Large intestine (tissue), 1 donor: ENCODE results near the gene CTTNBP2NL. TPM values are rescaled to one million over a fixed set of nuclear protein-coding genes. Genes with fewer than 3 reads are reported as not detected.

ENCODE experiments used
- polyA plus RNA-seq: library from polyadenylated mRNA; unstranded; fragments of 120-200 nt; gene quantifications from one replicate; pipeline ENCODE4 v1.2.1, GENCODE V29; 2013

CTTNBP2NL gene
- polyA plus RNA-seq, 1 donor, result 21.6 TPM

Other genes starting within 250 kb of the CTTNBP2NL start
- gene WNT2B, start 112.8 kb downstream of the CTTNBP2NL start, polyA plus RNA-seq, result 7.5 TPM
- gene ST7L, start 222.9 kb downstream of the CTTNBP2NL start, polyA plus RNA-seq, result 18.4 TPM
- gene CAPZA1, start 223.6 kb downstream of the CTTNBP2NL start, polyA plus RNA-seq, result 110 TPM